ENCODE data around the gene ADIRF.
"Not testable (repeated sequence)": the region's sequence is repeated elsewhere in the genome, so short reads cannot be mapped to it uniquely, and the experiment has no call there.

Gene ADIRF

DNA sequence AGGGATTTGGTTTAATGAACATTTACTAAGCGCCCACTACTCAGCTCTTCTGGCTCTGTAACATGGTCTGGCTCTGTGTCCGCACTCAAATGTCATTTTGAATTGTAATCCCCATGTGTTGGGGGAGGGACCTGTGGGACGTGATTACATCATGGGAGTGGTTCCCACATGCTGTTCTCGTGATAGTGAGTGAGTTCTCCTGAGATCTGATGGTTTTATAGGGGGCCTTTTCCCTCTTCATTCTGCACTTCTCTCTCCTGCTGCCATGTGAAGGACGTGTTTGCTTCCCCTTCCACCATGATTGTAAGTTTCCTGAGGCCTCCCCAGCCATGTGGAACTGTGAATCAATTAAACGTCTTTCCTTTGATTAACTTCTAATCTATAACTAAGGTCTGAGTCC, 12.7 kb downstream of the ADIRF start:
- FAIRE-seq = not testable (repeated sequence)

DNA sequence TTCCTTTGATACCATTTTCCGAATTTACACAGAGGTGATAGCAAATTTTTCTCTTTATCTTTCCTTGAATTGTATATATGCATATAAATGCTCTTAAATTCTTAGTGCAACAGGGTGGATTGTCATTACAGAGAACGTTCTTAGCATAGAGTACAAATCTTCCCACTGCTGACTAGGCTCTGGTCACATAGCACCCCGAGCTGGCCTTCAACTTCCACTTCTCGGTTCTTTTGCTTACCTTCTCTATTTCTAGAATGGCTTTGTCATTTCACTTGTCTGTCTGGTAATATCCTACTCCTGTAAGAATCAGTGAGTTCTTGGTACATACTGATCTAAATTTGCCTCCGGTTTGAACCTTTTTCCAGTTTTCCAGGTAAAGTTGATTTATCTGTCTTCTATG, 13.4 kb downstream of the ADIRF start:
- no peak for FAIRE-seq

DNA sequence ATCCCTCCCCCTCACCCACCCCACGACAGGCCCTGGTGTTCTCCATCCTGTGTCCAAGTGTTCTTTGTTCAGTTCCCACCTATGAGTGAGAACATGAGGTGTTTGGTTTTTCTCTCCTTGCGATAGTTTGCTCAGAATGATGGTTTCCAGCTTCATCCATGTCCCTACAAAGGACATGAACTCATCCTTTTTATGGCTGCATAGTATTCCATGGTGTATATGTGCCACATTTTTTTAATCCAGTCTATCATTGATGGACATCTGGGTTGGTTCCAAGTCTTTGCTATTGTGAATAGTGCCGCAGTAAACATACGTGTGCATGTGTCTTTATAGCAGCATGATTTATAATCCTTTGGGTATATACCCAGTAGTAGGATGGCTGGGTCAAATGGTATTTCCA, 16.2 kb downstream of the ADIRF start:
- not testable (repeated sequence) for FAIRE-seq

DNA sequence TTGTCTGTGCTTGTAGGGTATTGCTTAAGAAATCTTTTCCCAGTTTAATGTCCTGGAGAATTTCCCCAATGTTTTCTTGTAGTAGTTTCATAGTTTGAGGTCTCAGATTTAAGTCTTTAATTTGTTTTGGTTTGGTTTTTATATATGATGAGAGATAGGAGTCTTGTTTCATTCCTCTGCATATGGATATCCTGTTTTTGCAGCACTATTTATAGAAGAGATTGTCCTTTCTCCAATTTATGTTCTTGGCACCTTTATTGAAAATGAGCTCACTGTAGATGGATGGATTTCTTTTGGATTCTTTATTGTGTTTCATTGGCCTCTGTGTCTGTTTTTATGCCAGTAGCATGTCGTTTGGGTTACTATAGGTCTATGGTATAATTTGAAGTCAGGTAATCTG, 20.2 kb downstream of the ADIRF start:
- FAIRE-seq = no peak

DNA sequence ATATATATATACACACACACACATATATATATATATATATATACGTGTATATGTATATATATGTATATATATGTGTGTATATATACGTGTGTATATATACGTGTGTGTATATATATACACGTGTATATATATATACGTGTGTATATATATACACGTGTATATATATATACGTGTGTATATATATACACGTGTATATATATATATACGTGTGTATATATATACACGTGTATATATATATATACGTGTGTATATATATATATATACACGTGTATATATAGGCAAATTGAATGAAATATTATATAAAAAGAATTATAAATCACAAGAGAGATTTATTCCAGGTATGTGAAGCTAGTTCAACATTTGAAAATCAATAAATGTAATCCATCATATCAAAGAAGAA, 23.1 kb downstream of the ADIRF start:
- peak; percentile 84 for FAIRE-seq

DNA sequence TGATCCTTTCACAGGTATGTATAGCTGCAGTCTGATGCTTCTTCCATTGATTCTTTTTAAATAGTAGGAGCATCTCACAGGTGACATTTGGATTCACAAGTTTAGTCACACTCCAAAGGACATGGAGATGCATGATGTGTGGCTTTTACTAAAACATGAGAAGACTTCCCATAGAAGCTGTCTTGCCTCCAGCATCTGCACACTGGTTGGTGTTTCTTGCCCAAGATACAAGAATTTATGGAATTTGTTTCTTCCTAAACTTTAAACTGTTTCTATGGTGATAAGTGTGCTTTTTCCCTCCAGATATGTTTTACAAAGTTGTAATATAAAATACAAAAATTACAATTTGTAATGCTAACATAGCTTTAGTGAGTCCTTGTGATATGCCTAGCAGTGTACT, 24.2 kb downstream of the ADIRF start:
- FAIRE-seq = no peak

DNA sequence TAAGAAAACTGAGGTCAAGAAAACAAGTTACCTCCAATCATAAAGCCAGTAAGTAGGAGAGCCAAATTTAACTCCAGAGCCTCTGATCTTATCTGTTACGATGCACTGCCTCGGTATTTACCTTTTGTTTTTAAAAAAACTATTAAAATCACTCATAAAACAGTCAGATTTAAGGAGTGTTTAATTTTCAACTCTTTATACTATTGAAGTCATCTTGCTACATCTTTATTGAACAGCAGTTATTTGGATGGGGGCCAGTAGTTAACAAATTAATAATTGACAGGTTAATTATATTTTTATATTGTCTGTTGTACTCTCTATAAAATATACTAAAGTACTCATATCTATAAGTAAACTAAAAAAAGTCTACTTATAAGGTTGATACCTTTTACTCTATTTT, 24.6 kb downstream of the ADIRF start:
- peak; percentile 97 for FAIRE-seq

DNA sequence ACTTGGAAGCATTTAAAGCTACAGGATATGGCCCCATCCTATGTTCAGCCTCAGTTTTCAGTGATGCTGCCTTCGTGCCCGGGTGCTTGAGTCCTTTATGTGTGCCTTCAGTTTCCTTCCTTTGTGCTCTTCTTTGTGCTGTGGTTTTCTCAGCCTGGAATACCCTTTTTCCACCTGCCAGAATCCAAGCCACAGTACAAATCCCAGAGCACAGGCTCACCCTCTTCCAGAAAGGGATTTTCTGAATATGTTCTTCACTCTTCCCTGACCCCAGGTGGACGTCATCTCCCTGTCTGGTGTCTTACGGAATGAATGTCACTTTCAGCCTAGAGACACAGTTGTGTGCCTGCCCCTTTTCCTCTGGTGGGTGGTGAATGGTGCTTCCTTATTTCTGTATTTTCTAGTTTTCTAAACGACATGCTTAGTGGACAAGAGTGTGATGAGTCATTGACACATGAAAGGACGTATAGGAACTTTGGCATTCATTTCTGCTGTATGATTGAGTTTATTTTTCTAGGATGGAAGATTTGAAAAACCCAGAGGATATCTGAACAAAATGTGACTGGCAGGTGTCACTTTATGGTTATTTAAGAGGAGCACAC, 31.6 kb downstream of the ADIRF start:
- not testable (repeated sequence) for FAIRE-seq

DNA sequence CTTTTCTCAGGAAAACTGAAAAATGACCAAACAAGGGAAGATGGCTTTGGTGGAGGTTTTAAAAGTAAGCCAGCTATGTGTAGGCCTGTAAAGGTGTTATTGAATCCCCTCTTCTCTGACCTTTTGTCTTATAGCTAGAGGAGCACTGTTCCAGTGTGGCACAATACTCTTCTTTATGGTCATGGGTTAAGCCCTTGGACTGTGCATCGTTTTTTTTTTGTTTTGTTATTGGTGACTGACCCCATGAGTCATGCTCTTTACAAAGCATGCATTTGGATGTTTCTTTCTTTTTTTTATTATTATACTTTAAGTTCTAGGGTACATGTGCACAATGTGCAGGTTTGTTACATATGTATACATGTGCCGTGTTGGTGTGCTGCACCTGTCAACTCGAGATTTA, 32.2 kb downstream of the ADIRF start:
- FAIRE-seq = no peak

DNA sequence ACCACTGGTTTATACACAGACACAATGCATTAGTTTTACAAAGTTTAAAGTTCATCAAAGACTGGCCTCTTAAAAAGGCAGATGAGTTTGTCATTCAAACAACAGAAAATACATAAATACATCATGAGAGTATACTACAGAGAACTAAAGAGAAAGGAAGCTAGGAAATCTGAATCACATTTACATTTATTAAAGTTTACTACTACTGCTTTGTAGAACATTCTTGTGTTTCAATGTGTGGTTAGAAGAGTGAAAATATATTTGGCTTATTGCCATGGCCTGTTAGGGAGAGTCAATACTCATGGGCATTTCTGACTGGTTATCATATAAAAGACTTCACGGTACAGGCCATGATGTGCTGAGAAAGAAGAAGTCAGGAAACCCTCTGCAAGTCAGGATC, 38.8 kb downstream of the ADIRF start:
- FAIRE-seq = not testable (repeated sequence)

DNA sequence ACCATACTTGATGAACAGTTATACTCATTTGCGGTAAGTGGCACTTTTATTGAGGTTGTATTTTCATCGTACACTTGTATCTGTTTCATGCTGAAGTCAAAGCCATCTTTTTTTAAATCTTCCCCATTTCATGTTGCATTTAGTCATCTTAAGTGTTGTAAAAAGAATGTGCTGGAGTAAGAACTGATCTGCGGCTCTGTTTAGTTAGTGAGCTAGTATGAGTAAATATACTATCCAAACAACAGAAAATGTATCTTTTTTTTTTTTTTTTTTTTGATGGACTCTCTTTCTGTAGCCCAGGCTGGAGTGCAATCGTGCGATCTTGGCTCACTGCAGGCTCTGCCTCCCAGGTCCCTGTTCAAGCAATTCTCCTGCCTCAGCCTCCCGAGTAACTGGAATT, 39.4 kb downstream of the ADIRF start:
- FAIRE-seq = not testable (repeated sequence)

DNA sequence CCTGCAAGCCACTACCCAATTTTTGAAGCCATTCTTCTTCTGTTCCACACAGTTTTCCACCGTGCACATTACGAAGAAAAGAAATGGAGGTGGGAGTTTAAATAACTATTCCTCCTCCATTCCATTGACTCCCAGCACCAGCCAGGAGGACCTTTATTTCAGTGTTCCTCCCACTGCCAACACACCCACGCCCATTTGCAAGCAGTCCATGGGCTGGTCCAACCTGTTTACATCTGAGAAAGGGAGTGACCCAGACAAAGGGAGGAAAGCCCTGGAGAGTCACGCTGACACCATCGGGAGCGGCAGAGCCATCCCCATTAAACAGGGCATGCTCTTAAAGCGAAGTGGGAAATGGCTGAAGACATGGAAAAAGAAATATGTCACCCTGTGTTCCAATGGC, 40.0 kb downstream of the ADIRF start:
- not testable (repeated sequence) for FAIRE-seq

DNA sequence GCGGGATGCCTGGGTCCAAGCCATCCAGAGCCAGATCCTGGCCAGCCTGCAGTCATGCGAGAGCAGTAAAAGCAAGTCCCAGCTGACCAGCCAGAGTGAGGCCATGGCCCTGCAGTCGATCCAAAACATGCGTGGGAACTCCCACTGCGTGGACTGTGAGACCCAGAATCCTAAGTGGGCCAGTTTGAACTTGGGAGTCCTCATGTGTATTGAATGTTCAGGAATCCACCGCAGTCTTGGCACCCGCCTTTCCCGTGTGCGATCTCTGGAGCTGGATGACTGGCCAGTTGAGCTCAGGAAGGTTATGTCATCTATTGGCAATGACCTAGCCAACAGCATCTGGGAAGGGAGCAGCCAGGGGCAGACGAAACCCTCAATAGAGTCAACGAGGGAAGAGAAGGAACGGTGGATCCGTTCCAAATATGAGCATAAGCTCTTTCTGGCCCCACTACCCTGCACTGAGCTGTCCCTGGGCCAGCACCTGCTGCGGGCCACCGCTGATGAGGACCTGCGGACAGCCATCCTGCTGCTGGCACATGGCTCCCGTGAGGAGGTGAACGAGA, 40.9 kb downstream of the ADIRF start:
- not testable (repeated sequence) for FAIRE-seq

DNA sequence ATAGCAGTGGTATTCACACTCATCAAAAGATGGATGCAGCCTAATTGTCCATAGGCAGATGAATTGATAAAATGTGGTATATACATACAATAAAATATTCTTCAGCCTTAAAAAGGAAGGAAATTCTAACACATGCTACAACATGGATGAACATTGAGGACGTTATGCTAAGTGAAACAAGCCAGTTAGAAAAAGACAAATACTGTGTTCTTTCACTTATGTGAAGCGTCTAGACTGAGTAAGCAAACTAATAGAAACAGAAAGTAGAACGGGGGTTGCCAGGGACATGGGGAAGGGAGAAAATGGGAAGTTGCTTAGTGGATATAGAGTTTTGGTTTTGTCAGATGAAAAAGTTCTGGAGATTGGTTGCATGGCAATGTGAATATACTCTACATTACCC, 45.2 kb downstream of the ADIRF start:
- FAIRE-seq = not testable (repeated sequence)

DNA sequence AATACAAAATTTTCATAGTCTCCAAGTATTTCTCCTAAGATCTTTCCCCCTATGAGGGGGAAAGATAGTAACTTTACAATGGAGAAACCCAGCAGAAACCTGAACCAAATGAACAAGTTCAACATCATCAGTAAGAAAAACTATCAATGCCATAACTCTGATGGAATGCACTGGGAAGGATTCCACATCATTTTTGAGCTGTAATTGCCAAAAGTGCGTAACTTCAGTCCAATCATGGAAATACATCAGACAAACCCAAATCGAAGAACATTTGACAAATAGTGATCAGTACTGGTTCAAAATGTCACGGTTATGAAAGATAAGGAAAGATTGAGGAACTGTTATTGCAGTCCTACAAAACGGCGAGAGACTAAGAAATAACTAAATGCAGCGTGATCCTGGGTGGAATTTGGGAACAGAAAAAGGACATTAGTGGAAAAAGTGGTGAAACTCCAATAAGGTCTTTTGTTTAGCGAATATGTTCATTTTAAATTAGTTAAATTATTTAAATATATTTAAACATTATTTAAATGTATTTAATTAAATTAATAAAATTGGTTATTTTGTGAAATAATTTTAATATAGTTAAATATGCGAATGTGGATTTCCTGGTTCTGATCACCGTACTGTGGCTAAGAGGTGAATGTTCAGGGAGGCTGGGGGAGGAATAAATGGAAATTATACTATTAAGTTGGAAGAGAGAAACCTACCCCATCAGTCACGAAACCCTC, 46.9 kb downstream of the ADIRF start:
- not testable (repeated sequence) for FAIRE-seq

DNA sequence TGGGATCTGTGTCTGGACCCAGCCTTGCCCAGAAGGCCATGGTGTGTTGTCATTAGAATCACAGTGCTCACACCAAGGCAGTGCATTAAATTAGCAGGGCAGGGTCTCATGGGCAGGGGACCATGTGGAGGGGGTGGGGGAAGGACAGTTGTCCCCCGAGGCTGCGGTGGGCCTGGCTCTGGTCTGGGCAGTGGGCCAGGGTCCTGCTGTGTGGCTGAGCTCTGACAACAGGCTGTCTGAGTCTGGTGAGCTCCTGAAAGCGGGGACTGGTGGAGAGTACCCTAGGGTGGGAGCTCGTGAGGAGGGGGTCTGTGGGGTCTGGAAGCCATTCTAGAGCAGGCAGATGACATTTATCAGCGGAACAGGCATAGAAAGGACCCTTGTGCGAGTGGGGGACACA, 49.8 kb downstream of the ADIRF start:
- not testable (repeated sequence) for FAIRE-seq

DNA sequence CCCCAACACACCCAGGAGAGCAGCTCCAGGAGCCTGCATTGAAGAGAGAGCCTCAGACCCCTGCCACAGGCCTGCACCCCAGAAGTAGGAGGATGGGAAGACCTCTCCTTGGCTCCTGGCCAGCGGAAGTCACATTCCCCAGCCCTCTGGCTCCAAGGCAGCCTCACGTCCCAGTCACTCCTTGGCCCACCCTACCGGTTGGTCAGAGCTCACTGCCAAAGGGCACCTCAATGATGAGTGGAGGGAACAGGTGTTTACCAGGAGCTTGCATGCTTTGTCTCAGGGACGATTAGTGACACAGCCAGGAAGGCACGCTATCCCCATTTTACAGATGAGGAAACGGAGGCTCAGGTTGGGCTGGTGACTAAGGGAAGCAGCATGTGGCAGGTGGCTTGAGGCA, 50.8 kb downstream of the ADIRF start:
- FAIRE-seq = not testable (repeated sequence)

DNA sequence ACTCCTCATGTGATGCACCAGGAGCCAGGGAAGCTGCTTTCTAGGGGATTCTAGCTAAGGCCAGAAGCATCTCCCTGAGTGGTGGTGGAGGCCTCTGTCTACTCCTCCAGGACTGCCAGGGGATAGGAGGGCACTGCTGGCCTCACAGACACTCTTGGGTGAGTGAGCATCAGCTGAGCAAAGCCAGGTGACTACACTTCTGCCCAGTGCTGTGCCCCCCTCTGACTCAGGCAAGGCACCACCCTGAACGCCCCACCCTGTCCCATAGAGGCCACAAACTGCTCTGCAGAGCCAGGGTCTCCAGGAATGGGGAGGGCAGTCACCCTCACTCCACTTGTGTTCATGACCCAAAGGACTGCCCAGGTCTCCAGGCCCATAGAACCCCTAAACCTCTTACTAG, 51.2 kb downstream of the ADIRF start:
- FAIRE-seq = not testable (repeated sequence)

DNA sequence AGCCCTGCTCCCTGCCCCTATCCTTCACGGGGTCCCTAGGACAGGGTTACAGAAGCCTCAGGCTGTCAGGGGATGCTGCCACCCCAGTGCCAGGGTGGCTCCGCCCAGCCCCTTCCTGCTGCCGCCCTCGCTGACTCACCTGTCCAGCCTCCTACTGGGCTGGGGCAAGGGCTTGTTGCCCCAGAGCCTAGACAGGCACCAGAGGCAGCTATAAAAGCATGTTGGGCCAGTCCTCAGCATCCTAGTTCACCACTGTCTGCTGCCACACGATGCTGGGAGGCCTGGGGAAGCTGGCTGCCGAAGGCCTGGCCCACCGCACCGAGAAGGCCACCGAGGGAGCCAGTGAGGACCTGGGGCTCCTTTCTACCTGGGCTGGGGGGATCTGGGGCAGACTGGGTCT, 51.8 kb downstream of the ADIRF start, which contains the start of gene FAM25A:
Gene FAM25A (plus strand): TSS at position 239 of the 400 bp plus-strand sequence. CDS start 31 bp downstream, at position 270.
- not testable (repeated sequence) for FAIRE-seq

Data from endometrium (tissue), 2 donors.